ENCODE results near the gene JAKMIP3.

The JAKMIP3 gene

GRCh38 chr10:132110111-132110521, 44.4 kb downstream of the JAKMIP3 start:
- no peak for DNase-seq (ENCODE audit: low read depth in 2 of 2)

- DNase-seq (ENCODE audit: low read depth in 2 of 2), result no peak
Measured at GRCh38 chr10:132110713-132111112, 45.0 kb downstream of the JAKMIP3 start.

GRCh38 chr10:132111121-132111731, 45.5 kb downstream of the JAKMIP3 start:
- no peak for DNase-seq (ENCODE audit: low read depth in 2 of 2)

- DNase-seq (ENCODE audit: low read depth in 2 of 2), result no peak
Measured at GRCh38 chr10:132111871-132112341, 46.2 kb downstream of the JAKMIP3 start.

- no peak for DNase-seq (ENCODE audit: low read depth in 2 of 2)
Measured at GRCh38 chr10:132112611-132113010, 46.9 kb downstream of the JAKMIP3 start.

- no peak for DNase-seq (ENCODE audit: low read depth in 2 of 2)
Measured at GRCh38 chr10:132113206-132113605, 47.5 kb downstream of the JAKMIP3 start.

GRCh38 chr10:132113766-132114365, 48.1 kb downstream of the JAKMIP3 start:
- no peak for DNase-seq (ENCODE audit: low read depth in 2 of 2)

- no peak for DNase-seq (ENCODE audit: low read depth in 2 of 2)
Measured at GRCh38 chr10:132114953-132115520, 49.3 kb downstream of the JAKMIP3 start.
